HPDE6-E6E7 (cell line): ENCODE data around the gene SPSB1.

Experiments used
- DNase-seq: peaks from one replicate; pipeline ENCODE4 v3.0.0; 2011; ENCODE audit warnings: missing footprints; ENCODE audit errors: extremely low spot score

SPSB1 gene

DNA sequence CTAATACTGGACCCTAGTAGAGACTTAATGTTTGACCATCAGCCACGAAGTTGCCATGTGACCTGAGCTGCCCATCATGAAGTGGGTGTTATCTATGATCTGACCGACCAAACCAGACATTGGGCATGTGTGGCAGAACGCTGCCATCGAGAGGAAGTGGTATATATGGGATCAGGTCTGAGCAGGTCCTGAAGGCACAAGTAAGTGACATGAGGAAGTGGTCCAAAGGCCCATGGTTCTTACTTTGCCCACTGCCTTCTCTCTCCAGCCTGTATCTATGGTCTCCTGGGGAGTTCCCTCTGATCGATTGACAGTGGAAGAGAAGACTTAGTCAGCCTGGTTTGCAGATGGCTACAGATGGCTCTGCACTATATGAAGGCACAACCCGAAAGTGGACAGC is 7.9 kb downstream of the SPSB1 start:
- no peak for DNase-seq

DNA sequence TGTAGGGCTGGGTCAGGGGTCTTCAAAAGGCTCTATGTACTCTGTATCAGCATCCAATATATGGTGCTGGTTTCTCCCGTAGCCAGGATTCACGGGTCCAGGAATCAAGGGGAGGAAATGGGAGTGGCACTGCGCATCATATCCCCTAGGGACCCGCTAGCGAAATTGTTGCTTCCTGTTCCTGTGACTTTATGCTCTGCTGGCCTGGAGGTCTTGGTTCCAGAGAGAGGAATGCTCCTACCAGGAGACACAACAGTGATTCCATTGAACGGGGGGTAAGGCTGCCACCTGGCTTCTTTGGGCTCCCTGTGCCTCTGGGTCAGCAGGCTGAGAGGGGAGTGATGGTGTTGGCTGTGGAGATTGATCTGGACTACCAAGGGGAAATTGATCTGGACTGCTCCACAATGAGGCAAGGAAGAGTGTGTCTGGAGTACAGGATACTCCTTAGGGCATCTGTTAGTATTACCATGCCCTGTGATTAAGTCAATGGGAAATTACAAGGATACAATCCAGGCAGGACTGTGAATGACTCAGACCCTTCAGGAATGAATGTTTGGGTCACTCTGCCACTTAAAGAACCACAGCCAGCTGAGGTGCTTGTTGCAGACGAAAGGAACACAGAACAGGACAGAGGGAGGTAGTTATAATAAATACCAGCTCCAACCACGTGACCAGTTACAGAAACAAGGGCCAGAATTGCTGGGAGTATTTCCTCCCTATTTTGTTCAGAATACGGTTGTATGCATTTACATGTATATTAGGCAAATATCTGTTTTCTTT is 10.2 kb downstream of the SPSB1 start:
- no peak for DNase-seq

DNA sequence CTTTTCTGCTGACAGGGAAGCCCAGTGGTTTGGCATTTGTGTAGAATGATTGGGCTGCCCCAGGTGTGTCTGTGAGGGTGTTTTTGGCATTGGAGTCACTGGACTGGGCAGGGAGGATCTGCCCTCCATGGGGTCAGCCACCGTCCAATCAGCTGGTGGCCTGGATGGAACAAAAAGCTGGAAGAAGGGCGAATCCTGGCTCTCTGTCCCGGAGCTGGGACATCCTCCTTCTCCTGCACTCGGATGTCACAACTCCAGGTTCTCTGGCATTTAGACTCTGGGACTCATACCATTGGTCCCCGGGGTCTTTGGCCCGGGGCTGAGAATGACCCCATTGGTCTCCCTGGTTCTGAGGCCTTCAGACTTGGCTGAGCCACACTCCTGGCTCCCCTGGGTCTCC is 11.2 kb downstream of the SPSB1 start:
- DNase-seq: no peak

DNA sequence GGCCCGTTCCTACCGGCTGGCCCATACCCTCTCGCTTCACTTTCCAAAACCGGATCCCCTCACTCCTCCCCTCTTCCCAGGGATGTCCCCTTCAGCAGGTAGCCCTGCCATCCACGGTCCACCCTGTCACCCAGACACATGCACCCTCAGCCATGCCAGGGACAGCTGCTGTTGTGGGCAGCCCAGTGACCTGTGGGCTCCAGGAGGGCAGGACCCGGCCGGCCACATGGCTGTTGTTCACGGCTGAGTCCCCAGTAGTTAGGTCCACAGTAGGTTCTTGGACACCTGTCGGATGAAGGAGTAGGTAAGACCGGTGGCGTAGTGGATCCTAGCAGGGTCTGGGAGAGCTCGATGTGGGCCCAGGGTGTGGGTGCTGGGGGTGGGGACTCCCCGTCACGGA is 12.5 kb downstream of the SPSB1 start:
- DNase-seq: no peak

DNA sequence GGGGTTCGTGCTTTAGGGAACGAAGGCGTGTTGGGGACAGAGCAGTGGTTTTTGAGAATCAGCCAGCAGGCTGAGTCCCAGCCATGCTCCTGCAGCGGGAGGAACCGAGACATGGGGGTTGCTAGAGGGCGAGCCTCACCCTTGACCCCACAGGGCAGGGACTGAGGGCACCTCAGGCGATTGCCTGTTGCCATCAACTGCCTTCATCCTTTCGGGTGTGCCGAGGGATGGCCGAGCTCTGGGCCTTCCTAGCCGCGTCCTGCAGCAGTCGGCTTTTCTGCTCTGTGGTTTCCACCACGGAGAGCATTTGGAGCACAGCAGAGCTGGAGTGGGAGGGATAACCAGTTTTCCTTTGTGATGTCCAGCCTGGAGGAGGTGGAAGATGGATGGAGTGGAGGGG is 13.3 kb downstream of the SPSB1 start:
- no peak for DNase-seq

DNA sequence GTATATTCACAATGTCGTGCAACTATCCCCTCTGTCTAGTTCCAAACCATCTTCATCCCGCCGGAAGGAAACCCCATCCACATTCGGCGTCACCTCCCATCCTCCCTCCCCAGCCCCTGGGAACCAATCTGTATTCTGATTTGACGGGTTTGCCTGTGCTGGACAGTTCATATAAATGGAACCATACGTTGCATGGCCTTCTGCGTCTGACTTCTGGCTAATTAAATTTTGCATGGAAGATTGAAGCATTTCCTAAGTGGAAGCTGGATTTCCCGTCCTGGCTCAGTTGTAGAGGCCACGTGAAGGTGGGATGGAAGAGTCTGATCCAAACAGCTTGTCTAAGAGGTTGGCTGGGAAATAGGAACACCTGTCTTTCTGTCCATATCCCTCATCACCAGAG is 14.6 kb downstream of the SPSB1 start:
- DNase-seq: no peak

DNA sequence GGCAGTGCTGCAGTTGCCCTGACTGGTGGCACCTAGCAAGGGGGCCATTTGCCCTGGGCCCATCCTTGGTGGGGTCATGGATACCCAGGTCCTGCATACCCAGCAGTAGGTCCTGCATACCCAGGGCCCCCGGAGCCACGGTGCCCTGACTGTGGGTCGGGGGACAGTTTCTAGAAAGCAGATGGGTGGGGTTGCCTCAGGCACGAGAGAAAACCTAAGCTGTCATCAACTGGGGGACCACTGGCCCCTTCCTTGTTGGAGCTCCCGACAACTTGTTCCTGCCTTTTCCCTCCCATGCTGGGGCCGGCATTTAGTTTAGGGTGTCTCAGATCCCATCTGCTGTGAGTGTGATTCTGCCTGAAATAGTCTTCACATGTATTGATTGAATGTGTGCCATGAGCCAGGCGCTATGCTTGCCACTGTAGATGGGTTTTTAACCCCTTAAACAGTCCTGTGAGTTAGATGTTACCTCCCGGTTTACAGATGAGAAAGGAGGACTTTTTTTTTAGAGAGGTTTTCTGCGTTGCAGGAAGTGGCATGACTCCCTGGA is 15.6 kb downstream of the SPSB1 start:
- no peak for DNase-seq

DNA sequence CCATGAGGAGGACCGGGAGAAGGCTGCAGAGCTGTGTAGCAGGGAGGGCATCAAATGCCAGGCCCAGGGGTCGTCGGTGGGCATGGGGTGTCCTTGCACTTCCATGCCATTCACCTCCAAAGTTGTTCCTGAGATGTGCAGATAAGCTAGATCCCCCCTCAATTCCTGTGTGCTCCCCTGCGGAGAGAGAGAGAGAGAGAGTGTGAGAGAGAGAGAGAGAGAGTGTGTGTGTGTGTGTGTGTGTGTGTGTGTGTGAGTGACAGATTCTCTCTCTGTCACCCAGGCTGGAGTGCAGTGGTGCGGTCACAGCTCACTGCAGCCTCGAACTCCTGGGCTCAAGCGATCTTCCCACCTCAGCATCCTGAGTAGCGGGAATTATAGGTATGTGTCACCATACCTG is 16.4 kb downstream of the SPSB1 start:
- DNase-seq: no peak

DNA sequence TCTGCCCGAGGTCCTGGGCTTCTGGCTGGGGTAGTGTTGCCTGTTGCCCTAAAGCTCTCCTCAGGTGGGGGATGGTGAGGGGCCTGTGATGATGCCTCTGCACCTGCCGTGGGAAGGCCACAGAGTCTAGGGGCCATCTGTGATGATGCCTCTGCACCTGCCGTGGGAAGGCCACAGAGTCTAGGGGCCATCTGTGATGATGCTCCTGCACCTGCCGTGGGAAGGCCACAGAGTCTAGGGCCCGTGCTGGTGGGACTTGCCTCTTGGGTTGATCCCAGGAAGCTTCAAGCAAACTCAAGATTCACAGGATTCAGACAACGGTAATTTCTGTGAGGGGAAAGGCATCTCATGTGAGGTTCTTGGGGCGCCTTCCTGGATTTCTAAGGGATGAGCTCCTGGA is 17.3 kb downstream of the SPSB1 start:
- no peak for DNase-seq

DNA sequence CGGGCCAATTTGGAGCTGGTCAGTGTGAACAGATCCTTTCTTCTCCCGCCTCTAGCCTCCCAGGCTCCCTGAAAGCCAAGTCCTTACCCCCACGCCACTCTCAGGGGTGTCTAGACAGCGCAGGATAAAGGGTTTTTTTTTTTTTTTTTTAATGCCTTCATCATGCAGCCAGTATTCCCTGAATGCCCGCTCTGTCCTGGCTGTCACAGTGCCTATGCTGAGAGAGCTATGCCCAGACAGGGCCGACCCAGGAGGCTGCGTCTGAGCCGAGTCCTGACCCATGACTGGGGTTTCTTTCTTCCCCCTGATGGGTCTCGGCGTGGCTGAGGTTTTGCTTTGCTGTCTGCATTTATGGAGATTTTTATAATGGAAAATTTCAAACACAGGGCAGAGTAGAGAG is 18.3 kb downstream of the SPSB1 start:
- DNase-seq: no peak

DNA sequence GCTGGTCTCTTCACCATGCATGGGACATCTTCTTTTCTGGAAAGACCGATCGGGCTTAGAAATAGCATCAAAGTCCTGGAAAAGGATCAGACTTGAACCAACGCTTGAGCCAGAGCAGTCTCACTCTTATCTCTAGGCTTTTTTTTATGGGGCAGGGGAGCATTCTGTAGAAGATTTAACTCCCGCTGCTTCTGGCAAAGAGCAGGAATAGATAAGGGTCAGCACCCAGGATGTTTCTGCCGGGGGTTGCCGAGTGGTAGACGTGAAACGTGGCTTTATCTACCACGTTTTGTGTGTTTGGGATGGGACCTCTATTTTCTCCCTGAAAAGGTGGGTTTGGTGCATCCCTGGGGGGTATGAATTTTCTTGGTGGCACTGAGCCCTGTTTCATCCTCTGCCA is 18.8 kb downstream of the SPSB1 start:
- DNase-seq: no peak

DNA sequence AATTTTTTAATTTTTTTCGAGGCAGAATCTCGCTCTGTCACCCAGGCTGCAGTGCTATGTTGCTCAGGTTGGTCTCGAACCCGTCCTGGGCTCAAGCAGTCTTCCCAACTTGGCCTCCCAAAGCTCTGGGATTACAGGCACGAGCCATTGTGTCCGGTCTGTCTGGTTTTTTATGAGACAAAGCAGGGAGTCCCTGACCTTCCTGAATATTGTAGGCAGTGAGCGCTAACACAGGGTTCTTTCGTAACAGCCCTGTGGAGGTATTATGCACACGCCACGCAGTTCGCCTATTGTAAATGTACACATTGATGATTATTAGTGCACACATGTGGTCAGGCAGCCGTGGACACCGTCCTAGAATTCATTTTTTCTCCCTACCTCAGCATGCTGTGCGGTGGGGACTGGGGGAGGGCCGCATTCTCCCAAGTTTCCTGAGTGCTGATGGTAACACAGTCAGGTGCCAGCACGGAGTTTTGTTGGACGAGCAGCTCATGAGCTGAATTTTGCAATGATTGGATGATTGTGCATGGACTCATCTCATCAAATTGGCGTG is 19.6 kb downstream of the SPSB1 start:
- no peak for DNase-seq

DNA sequence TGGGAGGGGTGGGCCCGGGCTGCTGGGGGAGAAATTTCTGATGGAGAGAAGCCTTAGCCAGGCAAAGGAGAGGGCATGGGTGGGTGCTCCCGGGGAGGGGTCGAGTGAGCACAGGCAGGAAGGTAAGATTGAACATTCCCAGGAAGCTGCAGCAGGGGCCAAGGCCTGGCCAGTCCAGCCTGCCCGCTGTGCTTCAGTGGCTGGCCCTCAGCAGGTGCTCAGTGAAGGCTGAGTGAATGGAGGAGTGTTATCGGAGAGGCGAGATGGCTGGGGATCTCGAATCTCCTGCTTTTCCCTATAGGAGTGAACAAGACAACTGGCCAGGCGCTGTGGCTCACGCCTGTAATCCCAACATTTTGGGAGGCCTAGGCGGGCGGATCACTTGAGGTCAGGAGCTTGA is 20.9 kb downstream of the SPSB1 start:
- no peak for DNase-seq

DNA sequence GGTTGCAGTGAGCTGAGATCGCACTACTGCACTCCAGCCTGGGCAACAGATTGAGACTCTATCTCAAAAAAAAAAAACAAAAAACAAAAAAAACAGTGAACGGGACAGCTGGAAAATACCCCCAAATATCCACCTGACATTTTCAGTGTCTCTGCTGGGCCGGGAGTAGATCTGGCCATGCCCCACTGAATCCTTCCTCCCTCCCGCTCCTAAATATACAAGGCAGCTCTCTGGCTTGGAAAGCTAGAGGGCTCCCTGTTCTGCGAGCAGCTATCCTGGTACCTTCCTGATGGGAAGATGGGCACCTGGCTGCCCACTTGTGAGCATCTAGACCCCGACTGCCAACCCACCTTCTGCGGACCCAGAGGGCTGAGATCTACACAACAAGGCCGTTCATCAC is 21.4 kb downstream of the SPSB1 start:
- no peak for DNase-seq

DNA sequence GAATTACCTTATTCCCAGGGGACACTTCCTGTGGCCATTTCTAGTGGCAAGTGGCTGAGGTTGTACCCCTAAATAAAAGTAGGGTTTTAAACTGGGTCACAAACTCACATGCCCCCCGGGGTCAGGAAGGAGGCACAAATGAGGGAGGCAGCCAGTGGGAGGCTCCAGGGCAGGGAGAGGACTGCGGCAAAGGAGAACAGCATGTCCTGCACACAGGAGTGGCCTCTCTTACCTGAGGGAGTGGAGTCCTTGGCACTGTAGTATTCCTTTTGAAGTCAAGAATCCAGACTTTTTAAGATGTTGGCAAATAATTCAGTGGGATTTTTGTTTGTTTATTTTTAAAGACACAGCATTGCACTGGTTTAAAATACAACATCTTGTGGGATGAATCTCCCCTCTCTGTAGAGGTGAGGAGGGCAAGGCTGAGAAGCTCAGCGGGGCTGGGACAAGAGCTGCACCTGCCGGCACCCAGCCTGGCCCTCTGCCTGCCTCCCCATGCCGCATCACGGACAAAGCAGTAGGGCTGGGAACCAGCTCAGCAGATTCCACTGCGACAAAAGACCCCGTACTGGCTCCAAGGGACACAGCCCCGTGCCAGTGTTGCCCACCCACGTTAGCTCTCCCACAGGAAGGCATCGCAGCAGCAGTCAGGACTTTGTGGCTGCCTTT is 22.2 kb downstream of the SPSB1 start:
- DNase-seq: no peak

DNA sequence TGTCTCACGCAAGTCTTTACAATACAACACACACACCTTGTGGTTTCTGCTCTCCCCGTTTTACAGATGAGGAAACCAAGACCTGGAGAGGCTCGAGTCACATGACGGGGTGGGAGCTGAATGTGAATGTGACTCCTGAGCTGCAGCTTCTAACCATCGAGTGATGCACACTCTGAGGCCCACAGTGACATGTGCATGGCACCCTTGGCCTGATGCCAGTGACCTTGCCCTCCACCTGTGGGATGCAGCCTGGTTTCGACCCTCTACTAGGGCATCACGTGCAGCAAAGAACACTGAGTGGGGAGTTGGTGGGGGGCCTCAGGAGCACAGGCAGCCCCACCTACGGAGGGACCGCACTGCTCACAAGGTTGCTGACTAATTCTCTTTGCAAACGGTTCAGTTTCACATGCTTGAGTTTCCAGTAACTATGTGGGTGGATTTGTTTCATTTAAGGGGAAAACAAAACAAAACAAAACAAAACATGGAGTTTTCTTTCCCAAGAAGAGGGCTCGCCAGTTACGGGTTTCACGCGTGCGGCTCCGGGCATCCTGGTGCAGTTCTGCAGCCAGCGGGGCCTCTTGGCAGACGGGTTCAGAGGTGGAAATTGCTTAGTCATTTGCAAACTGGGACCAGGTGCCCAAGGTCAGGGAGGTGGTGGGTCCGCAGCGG is 22.9 kb downstream of the SPSB1 start:
- no peak for DNase-seq

DNA sequence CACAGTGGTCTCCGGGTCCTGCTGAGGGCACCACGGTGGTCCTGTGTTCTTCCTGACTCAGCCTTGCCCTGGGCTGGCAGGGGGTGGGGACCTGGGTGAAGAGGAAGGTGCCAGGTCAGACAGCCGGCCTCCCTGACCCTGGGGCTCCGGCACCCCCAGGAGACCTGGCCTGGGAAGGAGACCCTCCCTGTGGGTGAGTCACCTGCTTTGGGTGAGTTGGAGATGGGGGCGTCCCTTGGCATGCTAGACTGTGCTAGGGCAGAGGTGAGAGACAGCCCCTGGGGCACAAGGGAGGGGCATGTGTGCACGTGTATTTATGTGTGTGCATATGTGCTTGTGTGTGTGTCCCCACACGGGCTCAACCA is 23.4 kb downstream of the SPSB1 start:
- DNase-seq: no peak

DNA sequence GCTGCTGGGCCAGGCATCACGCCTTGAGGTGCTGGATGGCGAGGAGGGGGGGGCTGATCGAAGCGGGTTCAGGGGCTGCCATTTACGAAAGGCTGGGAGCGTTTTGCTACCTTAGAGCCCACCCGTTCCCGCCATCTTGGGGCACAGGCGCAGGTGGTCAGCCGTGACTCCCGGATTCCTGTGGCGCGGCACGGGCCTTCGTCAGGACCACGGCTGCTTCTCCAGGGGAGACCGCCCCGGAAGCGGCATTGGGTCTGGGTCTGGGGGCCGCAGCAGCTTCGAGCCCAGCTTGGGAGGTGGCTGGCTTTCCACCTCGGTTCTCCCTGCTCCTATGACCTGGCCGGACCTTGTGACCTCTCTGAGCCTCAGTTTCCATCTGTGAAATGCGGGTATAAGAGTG is 23.8 kb downstream of the SPSB1 start:
- no peak for DNase-seq

DNA sequence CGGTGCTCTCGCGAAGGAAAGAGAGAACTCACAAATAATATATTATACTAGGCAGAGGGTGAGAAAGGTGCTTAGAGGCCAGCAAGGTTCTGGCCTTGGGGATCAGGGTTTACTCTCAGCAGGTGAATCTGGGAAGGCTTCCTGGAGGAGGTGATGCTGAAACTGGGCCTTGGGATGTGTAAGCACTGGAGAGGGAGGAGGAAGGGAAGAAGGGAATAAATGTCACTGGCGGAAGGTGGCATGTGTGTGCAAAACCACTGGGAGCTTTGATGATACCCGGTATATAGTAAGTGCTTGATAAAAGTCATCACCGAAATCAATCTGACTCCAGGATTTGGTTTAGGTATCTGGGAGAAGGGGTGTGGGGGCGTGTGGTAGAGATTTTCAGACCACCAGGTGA is 24.4 kb downstream of the SPSB1 start:
- no peak for DNase-seq

DNA sequence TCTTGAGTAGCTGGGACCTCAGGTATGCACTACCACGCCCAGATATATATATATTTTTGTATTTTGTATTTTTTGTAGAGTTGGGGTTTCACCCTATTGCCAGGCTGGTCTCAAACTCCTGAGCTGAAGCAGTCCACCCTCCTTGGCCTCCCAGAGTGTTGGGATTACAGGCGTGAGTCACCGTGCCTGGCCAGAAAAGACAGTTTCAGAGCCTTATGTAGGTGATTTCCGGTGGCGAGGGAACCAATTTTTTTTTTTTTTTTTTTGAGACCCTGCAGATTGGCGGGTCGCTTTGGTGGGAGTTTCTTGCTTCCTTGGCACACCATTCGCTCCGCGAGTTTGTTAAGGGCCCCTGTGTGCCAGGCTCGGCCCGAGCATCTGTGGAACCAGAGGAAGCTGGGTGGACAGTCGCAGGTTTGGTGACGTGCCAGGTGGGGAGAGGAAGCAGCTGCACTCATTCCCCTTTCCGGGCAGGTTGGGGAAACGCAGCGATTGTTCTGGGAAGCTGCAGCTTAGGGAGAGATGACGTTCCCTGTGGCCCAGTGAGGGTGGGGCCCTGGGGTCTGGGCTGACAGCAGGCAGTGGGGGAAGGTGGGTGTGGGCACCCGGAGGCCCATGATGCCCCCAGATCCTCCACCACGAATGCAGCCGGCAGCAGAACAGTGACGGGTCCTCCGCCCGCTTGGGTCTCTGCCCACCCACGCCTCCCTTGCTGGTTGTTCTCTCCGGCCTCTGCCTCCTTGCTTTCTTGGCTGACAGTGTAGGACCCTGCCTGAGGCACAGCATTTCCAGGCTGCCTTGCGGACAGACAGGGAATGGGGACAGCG is 25.1 kb downstream of the SPSB1 start:
- DNase-seq: no peak

DNA sequence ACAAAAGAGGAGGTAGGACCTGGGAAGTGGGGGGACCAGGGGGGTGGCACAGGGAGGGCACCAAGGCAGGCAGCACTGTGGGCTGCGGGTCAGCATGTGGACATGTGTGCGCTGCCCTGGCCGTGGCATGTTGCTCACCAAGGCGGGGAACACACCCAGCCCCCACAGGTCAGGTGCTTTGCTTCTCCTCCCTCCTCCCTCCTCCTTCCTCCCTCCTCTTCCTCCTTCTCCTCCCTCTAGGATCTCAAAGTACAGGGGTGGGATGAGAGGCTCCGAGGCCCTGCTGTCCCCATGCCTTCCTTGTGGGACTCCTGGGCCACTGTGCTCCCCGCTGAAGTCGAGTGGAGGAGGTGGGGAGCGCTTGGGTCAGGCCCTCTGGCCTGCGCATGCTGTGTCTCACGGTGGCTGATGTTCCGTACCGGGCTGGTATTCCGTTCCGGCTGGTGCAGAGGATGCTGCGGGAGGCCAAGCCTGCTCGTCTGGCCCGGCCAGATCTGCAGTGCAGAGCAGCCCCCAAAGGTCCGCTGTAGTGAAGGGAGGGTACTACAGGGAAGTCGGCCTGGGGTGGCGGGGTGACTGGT is 26.6 kb downstream of the SPSB1 start:
- DNase-seq: no peak
